Testis (tissue), 2 donors: ENCODE results near the gene RETREG2.

Source experiments
- CTCF ChIP-seq, 3 experiments: fragments of 450-650 bp in 2 of 3; fragments of 200-600 bp in 1 of 3; sonication (generic) in 1 of 3; IDR thresholded peaks; one replicate each; pipeline ENCODE4 v1.5.1; 2016 to 2019; ENCODE audit warnings: antibody characterized with exemption in 3 of 3, mild to moderate bottlenecking in 2 of 3, moderate library complexity in 1 of 3
- POLR2A ChIP-seq: fragments of 450-650 bp; IDR thresholded peaks from one replicate; pipeline ENCODE4 v1.6.1; 2017; ENCODE audit warnings: antibody characterized with exemption, mild to moderate bottlenecking, moderate library complexity

- TF ChIP-seq POLR2A (no peak), CTCF (IDR thresholded peaks at IDR 0.05) (no peak)
Measured at GRCh38 chr2:219213486-219214071, 35.5 kb downstream of the RETREG2 start.
